ENCODE results near the gene PTPRN2. TPM values are rescaled to one million over a fixed set of nuclear protein-coding genes. Genes with fewer than 3 reads are reported as not detected.

Gene PTPRN2
- total and polyA plus RNA-seq, 8 donors, result 4.9 to 136 (median 46.8) TPM

DNA sequence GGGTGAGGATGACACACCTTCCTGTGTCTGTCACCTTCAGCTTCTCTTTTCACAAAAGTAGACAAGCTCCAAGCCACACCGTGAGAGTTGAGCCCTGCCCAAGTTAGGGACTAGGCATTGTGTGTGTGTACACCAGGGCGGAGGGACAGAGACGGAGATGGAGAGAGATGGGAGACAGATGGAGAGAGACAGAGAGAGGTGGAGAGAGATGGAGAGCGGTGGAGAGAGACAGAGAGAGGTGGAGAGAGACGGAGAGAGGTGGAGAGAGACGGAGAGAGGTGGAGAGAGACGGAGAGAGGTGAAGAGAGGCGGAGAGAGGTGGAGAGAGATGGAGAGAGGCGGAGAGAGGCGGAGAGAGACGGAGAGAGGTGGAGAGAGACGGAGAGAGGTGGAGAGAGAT, 1043.8 kb downstream of the PTPRN2 start:
- intact Hi-C loops (cut with DNase I; ENCODE audit: low total_unique reads), result no loop called here
- no peaks in the 10 kb centered on the region for H3K4me1 ChIP-seq
- H3K9me3 ChIP-seq, result no peaks in the 10 kb centered on the region
- TF ChIP-seq EP300 (IDR thresholded peaks at IDR 0.05) (no peak), POLR2A (IDR thresholded peaks at IDR 0.05) (no peak), POLR2AphosphoS5 (IDR thresholded peaks at IDR 0.05) (no peak)
- TF ChIP-seq, protein P1, sequence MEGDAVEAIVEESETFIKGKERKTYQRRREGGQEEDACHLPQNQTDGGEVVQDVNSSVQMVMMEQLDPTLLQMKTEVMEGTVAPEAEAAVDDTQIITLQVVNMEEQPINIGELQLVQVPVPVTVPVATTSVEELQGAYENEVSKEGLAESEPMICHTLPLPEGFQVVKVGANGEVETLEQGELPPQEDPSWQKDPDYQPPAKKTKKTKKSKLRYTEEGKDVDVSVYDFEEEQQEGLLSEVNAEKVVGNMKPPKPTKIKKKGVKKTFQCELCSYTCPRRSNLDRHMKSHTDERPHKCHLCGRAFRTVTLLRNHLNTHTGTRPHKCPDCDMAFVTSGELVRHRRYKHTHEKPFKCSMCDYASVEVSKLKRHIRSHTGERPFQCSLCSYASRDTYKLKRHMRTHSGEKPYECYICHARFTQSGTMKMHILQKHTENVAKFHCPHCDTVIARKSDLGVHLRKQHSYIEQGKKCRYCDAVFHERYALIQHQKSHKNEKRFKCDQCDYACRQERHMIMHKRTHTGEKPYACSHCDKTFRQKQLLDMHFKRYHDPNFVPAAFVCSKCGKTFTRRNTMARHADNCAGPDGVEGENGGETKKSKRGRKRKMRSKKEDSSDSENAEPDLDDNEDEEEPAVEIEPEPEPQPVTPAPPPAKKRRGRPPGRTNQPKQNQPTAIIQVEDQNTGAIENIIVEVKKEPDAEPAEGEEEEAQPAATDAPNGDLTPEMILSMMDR (IDR thresholded peaks at IDR 0.05), result no peak
- no peak overlapping the region for H3K4me3 ChIP-seq
- WGBS, 5 donors, result 88 to 94% (median 92%) methylated on average over 12 of the region's 12 CpGs
- no peaks in the 10 kb centered on the region for H3K27me3 ChIP-seq
- H3K36me3 ChIP-seq, result peaks cover 4 to 65% (median 40%) of the 10 kb centered on the region in 4 donors
- no peak for DNase-seq
- no peak overlapping the region for H3K27ac ChIP-seq

GRCh38 chr7:157543276-157543675, 1044.3 kb downstream of the PTPRN2 start:
- Histone ChIP-seq H3K27me3 (no peaks in the 10 kb centered on the region), H3K9me3 (no peaks in the 10 kb centered on the region), H3K36me3 (peaks cover 4 to 59% (median 34%) of the 10 kb centered on the region in 4 donors), H3K4me1 (no peaks in the 10 kb centered on the region), H3K4me3 (no peak overlapping the region), H3K27ac (no peak overlapping the region)
- intact Hi-C loops (cut with DNase I; ENCODE audit: low total_unique reads), result no loop called here
- 84 to 94% (median 90%) methylated on average over 11 of the region's 11 CpGs for WGBS, 5 donors
- no peak for DNase-seq
- TF ChIP-seq POLR2A (IDR thresholded peaks at IDR 0.05) (no peak), EP300 (IDR thresholded peaks at IDR 0.05) (no peak), POLR2AphosphoS5 (IDR thresholded peaks at IDR 0.05) (no peak)
- TF ChIP-seq, protein P1 (IDR thresholded peaks at IDR 0.05), result no peak

- TF ChIP-seq EP300 (IDR thresholded peaks at IDR 0.05) (no peak), POLR2AphosphoS5 (IDR thresholded peaks at IDR 0.05) (no peak), POLR2A (IDR thresholded peaks at IDR 0.05) (no peak)
- TF ChIP-seq, protein P1 (IDR thresholded peaks at IDR 0.05), result no peak
Measured at GRCh38 chr7:157542068-157543021, 1045.3 kb downstream of the PTPRN2 start.

GRCh38 chr7:157541295-157542067, 1046.1 kb downstream of the PTPRN2 start:
- no peaks in the 10 kb centered on the region for H3K27me3 ChIP-seq
- 90 to 96% (median 95%) methylated on average over 23 to 26 of the region's 26 CpGs for WGBS, 5 donors
- peaks cover 0 to 41% (median 18%) of the 10 kb centered on the region in 4 donors for H3K36me3 ChIP-seq
- DNase-seq, result no peak
- intact Hi-C loops (cut with DNase I; ENCODE audit: low total_unique reads), result no loop called here
- no peaks in the 10 kb centered on the region for H3K9me3 ChIP-seq
- TF ChIP-seq EP300 (IDR thresholded peaks at IDR 0.05) (no peak), POLR2AphosphoS5 (IDR thresholded peaks at IDR 0.05) (no peak), POLR2A (IDR thresholded peaks at IDR 0.05) (no peak)
- TF ChIP-seq, protein P1 (IDR thresholded peaks at IDR 0.05), result no peak
- H3K4me3 ChIP-seq, result no peak overlapping the region
- no peaks in the 10 kb centered on the region for H3K4me1 ChIP-seq
- H3K27ac ChIP-seq, result no peak overlapping the region

More at GRCh38 chr7:157542068-157543021, 1045.3 kb downstream of the PTPRN2 start:
- Histone ChIP-seq H3K4me1 (no peaks in the 10 kb centered on the region), H3K27me3 (no peaks in the 10 kb centered on the region), H3K27ac (no peak overlapping the region), H3K9me3 (no peaks in the 10 kb centered on the region), H3K36me3 (peaks cover 4 to 50% (median 26%) of the 10 kb centered on the region in 4 donors), H3K4me3 (no peak overlapping the region)
- DNase-seq, result no peak
- intact Hi-C loops (cut with DNase I; ENCODE audit: low total_unique reads), result no loop called here
- WGBS, 5 donors, result 85 to 93% (median 91%) methylated on average over 26 to 33 of the region's 33 CpGs
